ENCODE measurements around the gene ANKRD7.
A peak's percentile ranks its signal among the peaks of the same experiment; 100 is the strongest.

The ANKRD7 gene

GRCh38 chr7:118224521-118224920, at the start of gene ANKRD7:
TSS of gene ANKRD7 (plus strand) at chr7:118224704. CDS start at chr7:118224831, 127 bp downstream.
- DNase-seq (ENCODE audit: low read depth): no peak

- DNase-seq (ENCODE audit: low read depth): no peak
Measured at GRCh38 chr7:118175740-118176139, 48.8 kb upstream of the ANKRD7 start.

GRCh38 chr7:118179191-118179590, 45.3 kb upstream of the ANKRD7 start:
- no peak for DNase-seq (ENCODE audit: low read depth)

GRCh38 chr7:118182593-118183427, 41.7 kb upstream of the ANKRD7 start:
- no peak for DNase-seq (ENCODE audit: low read depth)

- no peak for DNase-seq (ENCODE audit: low read depth)
Measured at GRCh38 chr7:118183428-118183785, 41.1 kb upstream of the ANKRD7 start.

- DNase-seq (ENCODE audit: low read depth): peak; percentile 94
Measured at GRCh38 chr7:118183786-118184564, 40.5 kb upstream of the ANKRD7 start, which contains the start of gene LSM8. TSS of gene LSM8 (plus strand) at chr7:118184164. CDS start at chr7:118184224, 60 bp downstream.

GRCh38 chr7:118184565-118184940, 40.0 kb upstream of the ANKRD7 start:
- DNase-seq (ENCODE audit: low read depth): no peak

- no peak for DNase-seq (ENCODE audit: low read depth)
Measured at GRCh38 chr7:118185163-118185860, 39.2 kb upstream of the ANKRD7 start.

- no peak for DNase-seq (ENCODE audit: low read depth)
Measured at GRCh38 chr7:118186501-118186900, 38.0 kb upstream of the ANKRD7 start.

GRCh38 chr7:118194571-118194970, 29.9 kb upstream of the ANKRD7 start:
- DNase-seq (ENCODE audit: low read depth): no peak

GRCh38 chr7:118195837-118196474, 28.5 kb upstream of the ANKRD7 start:
- no peak for DNase-seq (ENCODE audit: low read depth)

GRCh38 chr7:118202061-118202460, 22.4 kb upstream of the ANKRD7 start:
- no peak for DNase-seq (ENCODE audit: low read depth)

GRCh38 chr7:118214051-118214832, 10.3 kb upstream of the ANKRD7 start:
- peak; percentile 77 for DNase-seq (ENCODE audit: low read depth)

- DNase-seq (ENCODE audit: low read depth): no peak
Measured at GRCh38 chr7:118214833-118215182, 9.7 kb upstream of the ANKRD7 start.

GRCh38 chr7:118217210-118217619, 7.3 kb upstream of the ANKRD7 start:
- no peak for DNase-seq (ENCODE audit: low read depth)

GRCh38 chr7:118218413-118219156, 5.9 kb upstream of the ANKRD7 start:
- no peak for DNase-seq (ENCODE audit: low read depth)

- no peak for DNase-seq (ENCODE audit: low read depth)
Measured at GRCh38 chr7:118219157-118219512, 5.4 kb upstream of the ANKRD7 start.

- no peak for DNase-seq (ENCODE audit: low read depth)
Measured at GRCh38 chr7:118220583-118220982, 3.9 kb upstream of the ANKRD7 start.

- no peak for DNase-seq (ENCODE audit: low read depth)
Measured at GRCh38 chr7:118222591-118222990, 1.9 kb upstream of the ANKRD7 start.

GRCh38 chr7:118232837-118233236, 8.3 kb downstream of the ANKRD7 start:
- DNase-seq (ENCODE audit: low read depth): no peak

GRCh38 chr7:118233799-118234198, 9.3 kb downstream of the ANKRD7 start:
- DNase-seq (ENCODE audit: low read depth): no peak

All from stimulated activated CD8-positive, alpha-beta memory T cell treated with anti-CD3 and anti-CD28 coated beads, Interleukin-12 subunit alpha, Interleukin-12 subunit beta, amount 100 ng/mL, for 4 hours (primary cell).